ENCODE results near the gene P2RX5.

Gene P2RX5

GRCh38 chr17:3659541-3660111 lies 36.3 kb downstream of the P2RX5 start:
- no peak overlapping the region for H3K27ac ChIP-seq
- TF ChIP-seq ZFX (IDR thresholded peaks at IDR 0.05; ENCODE audit: borderline replicate concordance) = no peak
- no peak for TF ChIP-seq CTCF (IDR thresholded peaks at IDR 0.05)

- H3K27ac ChIP-seq = no peak overlapping the region
These were observed 37.0 kb downstream of the P2RX5 start for GRCh38 chr17:3658784-3659449.

GRCh38 chr17:3657874-3658783 lies 37.8 kb downstream of the P2RX5 start:
- TF ChIP-seq ZFX (IDR thresholded peaks at IDR 0.05; ENCODE audit: borderline replicate concordance) (no peak), CTCF (IDR thresholded peaks at IDR 0.05) (no peak)

More at GRCh38 chr17:3658784-3659449, 37.0 kb downstream of the P2RX5 start:
- TF ChIP-seq CTCF (IDR thresholded peaks at IDR 0.05) (no peak), ZFX (IDR thresholded peaks at IDR 0.05; ENCODE audit: borderline replicate concordance) (no peak)

GRCh38 chr17:3657588-3657869 lies 38.4 kb downstream of the P2RX5 start:
- TF ChIP-seq ZFX (IDR thresholded peaks at IDR 0.05; ENCODE audit: borderline replicate concordance) = no peak
- no peak for TF ChIP-seq CTCF (IDR thresholded peaks at IDR 0.05)
- no peak overlapping the region for H3K27ac ChIP-seq

More at GRCh38 chr17:3657874-3658783, 37.8 kb downstream of the P2RX5 start:
- H3K27ac ChIP-seq = no peak overlapping the region

GRCh38 chr17:3656755-3657587 lies 39.0 kb downstream of the P2RX5 start:
- H3K27ac ChIP-seq = no peak overlapping the region
- TF ChIP-seq ZFX (IDR thresholded peaks at IDR 0.05; ENCODE audit: borderline replicate concordance) (no peak), CTCF (IDR thresholded peaks at IDR 0.05) (no peak)

- TF ChIP-seq ZFX (IDR thresholded peaks at IDR 0.05; ENCODE audit: borderline replicate concordance) (no peak), CTCF (IDR thresholded peaks at IDR 0.05) (no peak)
- H3K27ac ChIP-seq = no peak overlapping the region
These were observed 39.6 kb downstream of the P2RX5 start for GRCh38 chr17:3656353-3656752.
